Measurements from ENCODE around the gene MYOF. TPM values are rescaled to one million over a fixed set of nuclear protein-coding genes. Genes with fewer than 3 reads are reported as not detected.
A peak's percentile ranks its signal among the peaks of the same experiment; 100 is the strongest.
"Not testable (repeated sequence)": the region's sequence is repeated elsewhere in the genome, so short reads cannot be mapped to it uniquely, and the experiment has no call there.

The MYOF gene
- total RNA-seq, 1 donor from 2014 or later = 243 TPM

- no peak for DNase-seq (ENCODE audit: low read depth, low spot score)
These were observed 181.7 kb downstream of the MYOF start for GRCh38 chr10:93300288-93300917.

- DNase-seq (ENCODE audit: low read depth, low spot score) = no peak
These were observed 182.4 kb downstream of the MYOF start for GRCh38 chr10:93299606-93300287.

- DNase-seq (ENCODE audit: low read depth, low spot score) = no peak
These were observed 182.9 kb downstream of the MYOF start for GRCh38 chr10:93299195-93299594.

DNA sequence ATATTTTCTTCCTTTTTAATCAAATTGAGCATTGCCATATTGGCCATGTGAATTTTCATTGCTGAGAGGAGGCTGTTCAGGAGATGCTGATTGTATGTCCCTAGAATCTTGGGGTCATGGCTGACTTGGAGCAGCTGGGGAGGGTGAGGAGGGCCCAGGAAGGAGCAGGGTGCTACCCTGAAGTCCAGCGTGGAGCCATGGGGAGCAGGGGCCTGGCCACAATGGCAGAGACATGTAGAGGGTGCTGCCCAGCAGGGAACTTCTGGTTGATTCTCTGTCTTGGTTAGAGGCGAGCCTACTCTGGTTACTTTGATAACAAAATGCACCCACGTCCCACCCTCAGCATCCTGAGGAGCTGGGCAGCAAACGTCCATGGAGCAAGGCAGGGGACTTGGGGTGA lies 186.0 kb downstream of the MYOF start:
- no peak for DNase-seq (ENCODE audit: low read depth, low spot score)

GRCh38 chr10:93293999-93294398 lies 188.1 kb downstream of the MYOF start:
- DNase-seq (ENCODE audit: low read depth, low spot score) = no peak

- DNase-seq (ENCODE audit: low read depth, low spot score) = no peak
These were observed 191.3 kb downstream of the MYOF start for GRCh38 chr10:93290661-93291354.

- peak; percentile 24 for DNase-seq (ENCODE audit: low read depth, low spot score)
These were observed 193.2 kb downstream of the MYOF start for GRCh38 chr10:93288679-93289634.

GRCh38 chr10:93287775-93288174 lies 194.4 kb downstream of the MYOF start:
- DNase-seq (ENCODE audit: low read depth, low spot score) = no peak

- DNase-seq (ENCODE audit: low read depth, low spot score) = not testable (repeated sequence)
These were observed 197.9 kb downstream of the MYOF start for GRCh38 chr10:93284246-93284645.

GRCh38 chr10:93281367-93281720 lies 200.8 kb downstream of the MYOF start:
- DNase-seq (ENCODE audit: low read depth, low spot score) = no peak

GRCh38 chr10:93280699-93281366 lies 201.3 kb downstream of the MYOF start:
- DNase-seq (ENCODE audit: low read depth, low spot score) = no peak

DNA sequence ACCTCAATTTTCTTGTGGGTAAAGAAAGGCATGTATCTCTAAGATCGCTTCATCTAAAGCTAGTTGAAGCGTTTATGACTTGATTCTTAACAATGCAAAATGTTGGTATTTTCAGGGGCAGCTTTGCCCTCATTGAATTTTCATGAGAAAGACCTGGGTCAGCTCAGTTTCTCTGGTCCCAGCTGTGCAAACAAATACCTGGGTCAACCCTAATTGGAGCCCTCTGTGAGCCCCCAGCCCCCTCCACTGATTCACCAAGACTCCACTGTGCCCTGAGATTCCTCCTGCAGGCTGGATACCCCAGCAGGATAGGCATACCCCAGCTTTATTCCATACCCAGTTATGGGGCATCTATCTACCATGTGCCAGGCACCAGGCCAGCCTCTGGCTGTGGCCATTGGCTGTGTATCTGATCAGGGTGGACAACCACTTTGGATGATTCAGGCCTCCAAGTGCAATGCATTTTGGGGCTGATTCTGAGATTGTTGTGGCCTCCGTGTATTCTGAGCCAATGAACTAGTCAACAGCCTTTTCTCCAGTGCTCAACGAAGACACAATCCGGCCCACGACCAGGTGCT lies 201.9 kb downstream of the MYOF start:
- DNase-seq (ENCODE audit: low read depth, low spot score) = no peak

DNA sequence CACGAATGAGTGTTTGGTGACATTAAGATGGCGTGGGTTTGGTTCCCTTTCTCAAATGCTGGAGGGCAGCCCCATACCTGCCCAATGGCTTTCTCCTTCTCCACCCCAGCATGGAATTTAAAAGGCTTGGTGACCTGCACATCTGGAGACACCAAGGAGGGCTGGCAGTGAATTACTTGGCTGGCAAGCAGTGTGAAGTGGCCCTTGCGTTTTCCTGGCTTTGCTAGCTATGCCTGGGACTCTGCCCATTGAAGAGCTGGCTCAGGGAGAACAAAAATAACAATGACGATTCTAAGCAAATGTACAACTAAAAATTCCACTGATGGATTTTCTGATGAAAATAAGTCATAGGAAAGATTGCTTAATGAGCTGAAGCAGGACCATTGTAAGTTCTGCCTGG lies 204.8 kb downstream of the MYOF start:
- no peak for DNase-seq (ENCODE audit: low read depth, low spot score)

DNA sequence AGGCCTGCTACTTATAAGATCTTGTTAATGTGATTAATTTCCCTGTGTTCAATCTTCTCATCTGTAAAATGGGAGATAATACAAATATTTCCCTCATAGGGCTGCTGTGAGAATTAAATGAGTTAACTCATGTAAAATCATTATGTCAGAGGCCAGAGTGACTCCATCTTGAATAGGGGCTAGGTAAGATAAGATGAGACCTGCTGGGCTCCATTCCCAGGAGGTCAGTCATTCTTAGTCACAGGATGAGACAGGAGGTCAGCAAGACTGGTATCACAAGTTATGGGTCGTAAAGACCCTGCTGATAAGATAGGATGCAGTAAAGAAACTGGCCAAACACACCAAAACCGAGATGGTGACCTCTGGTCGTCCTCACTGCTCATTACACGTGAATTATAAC lies 207.7 kb downstream of the MYOF start:
- no peak for DNase-seq (ENCODE audit: low read depth, low spot score)

DNA sequence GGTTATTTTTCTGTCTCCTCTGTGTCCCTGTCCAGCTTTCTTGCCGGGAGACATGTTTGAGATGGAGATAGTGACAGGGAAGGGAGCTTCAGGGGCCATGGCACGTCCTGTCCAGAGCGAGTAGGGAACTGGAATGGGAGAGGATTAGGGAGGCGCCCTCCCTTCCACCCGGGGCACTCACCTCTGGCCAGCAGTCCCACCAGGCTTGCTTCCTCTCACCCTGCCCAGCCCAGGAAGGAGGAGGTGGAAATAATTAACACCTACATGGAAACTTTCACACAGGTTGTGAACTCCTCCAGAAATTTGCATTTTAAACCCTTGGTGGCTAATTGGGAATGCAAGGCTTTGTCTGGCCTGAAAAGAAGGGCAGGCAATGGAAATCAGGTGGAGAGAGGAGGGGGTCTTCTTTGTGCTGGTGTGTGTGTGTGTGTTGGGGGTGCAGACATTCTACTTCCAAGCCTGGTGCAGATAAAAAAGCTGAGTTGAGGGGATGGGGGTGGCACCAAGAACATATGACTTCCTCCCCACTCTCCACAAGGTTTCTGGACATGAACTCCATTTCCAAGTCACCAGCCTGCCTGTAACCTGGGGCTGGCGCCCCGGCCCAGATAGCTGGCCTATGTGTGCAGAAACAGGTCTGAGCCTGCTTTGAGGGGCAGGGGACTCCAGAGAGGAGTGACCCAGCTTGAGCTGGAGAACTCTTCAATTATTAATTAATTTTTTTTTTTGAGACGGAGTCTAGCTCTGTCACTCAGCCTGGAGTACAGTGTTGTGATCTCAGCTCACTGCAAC lies 209.1 kb downstream of the MYOF start:
- no peak for DNase-seq (ENCODE audit: low read depth, low spot score)

- DNase-seq (ENCODE audit: low read depth, low spot score) = no peak
These were observed 210.8 kb downstream of the MYOF start for GRCh38 chr10:93271347-93271746.

- no peak for DNase-seq (ENCODE audit: low read depth, low spot score)
These were observed 212.9 kb downstream of the MYOF start for GRCh38 chr10:93269281-93269680.

GRCh38 chr10:93268021-93268420 lies 214.1 kb downstream of the MYOF start:
- DNase-seq (ENCODE audit: low read depth, low spot score) = no peak

DNA sequence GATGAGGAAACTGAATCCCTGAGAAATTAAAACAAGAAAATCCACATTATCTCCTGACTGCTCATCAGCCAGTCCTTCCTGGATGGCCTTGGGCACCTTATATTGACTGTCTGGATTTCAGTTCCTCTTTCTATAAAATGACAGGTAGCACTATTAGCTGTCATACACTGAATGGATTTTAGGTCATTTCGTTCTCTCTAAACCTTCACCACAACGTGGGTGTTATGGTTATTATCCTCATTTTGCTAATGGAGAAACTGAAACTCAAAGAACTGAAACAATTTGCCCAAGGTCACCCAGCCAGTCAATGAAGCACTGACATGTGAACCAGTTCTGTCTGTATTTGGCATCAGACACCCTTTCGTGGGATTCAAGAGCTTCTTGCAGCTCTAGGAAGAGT lies 214.6 kb downstream of the MYOF start:
- no peak for DNase-seq (ENCODE audit: low read depth, low spot score)

- no peak for DNase-seq (ENCODE audit: low read depth, low spot score)
These were observed 215.3 kb downstream of the MYOF start for GRCh38 chr10:93266858-93267257.

All from pulmonary artery endothelial cell (primary cell).